ENCODE data around the gene CAV1. TPM values are rescaled to one million over a fixed set of nuclear protein-coding genes. Genes with fewer than 3 reads are reported as not detected.

CAV1 gene
- total and polyA plus RNA-seq, 2 of the 4 experiments (the other 2 are of a cell fraction), result 1,592 to 1,808 TPM

DNA sequence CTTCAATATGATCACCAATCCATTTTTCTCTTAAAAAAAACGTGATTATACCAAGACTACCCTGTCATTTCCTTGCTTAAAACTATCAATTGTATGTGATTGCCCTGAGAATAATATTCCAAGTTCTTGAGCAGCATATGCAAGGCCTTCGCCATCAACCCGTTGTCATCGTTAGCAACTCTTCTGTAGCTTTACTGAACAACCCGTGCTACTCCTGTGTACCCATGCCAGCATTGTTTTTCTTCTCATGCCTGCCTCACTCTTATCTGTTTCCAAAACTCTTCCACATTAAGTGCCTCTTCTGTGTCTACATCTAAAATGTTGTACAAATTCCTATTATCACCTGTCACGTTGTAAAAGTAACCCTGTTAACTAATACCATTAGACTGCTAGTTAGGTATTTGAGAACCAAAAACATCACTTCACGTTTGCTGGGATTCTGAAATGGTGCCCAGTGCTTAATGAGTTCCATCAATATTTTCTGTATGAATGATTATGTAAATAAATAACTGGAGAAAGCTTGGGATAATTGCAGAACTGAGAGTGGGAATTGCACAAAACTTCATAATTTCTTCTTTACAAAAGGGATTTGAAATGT lies 14.8 kb upstream of the CAV1 start:
- no TSS peak for BruUV-seq (replicated peaks)
- Histone ChIP-seq H2BK5ac (ENCODE audit: low read depth, low read length, poor library complexity, severe bottlenecking) (peak overlapping the region; percentile 28), H3K79me1 (ENCODE audit: low read depth in 1 of 2, low read length in 2 of 2) (peaks cover 3 to 21% of the 10 kb centered on the region in 2 experiments; a peak in 3 of 4 replicates), H4K91ac (ENCODE audit: insufficient read depth, low read depth, low read length) (peak overlapping the region; percentile 13; the same call in 1 of the 2 replicates), H2AK5ac (ENCODE audit: low read depth, low read length) (peak overlapping the region; percentile 20; the same call in 1 of the 2 replicates), H3K4me1 (ENCODE audit: control insufficient read depth, insufficient read depth, low read length) (peaks cover 8% of the 10 kb centered on the region), H2AFZ (replicated peaks; ENCODE audit: low read length, poor library complexity) (no peak overlapping the region), H2AK9ac (replicated peaks; ENCODE audit: low read depth, low read length, poor library complexity) (no peak overlapping the region), H2BK20ac (ENCODE audit: low read depth, low read length) (no peak overlapping the region), H3K36me3 (ENCODE audit: control insufficient read depth, insufficient read depth, low read length) (peaks cover 11% of the 10 kb centered on the region), H4K8ac (ENCODE audit: low read depth in 2 of 2, low read length in 2 of 2) (no peak overlapping the region), H3K4me2 (ENCODE audit: low read depth, low read length) (no peak overlapping the region), H4K5ac (ENCODE audit: low read depth, low read length) (no peak overlapping the region), H2BK15ac (ENCODE audit: low read depth, low read length) (0 out of 3 replicates have a peak overlapping the region, but pooled peaks have one; percentile 2), H4K20me1 (ENCODE audit: insufficient read depth, low read length) (peaks cover 9% of the 10 kb centered on the region; the same call in 1 of the 2 replicates), H3K27me3 (ENCODE audit: control insufficient read depth, insufficient read depth, low read length) (no peaks in the 10 kb centered on the region), H3K9me1 (ENCODE audit: insufficient read depth, low read length) (peaks cover 7% of the 10 kb centered on the region), H2BK120ac (ENCODE audit: low read depth, low read length) (peak overlapping the region; percentile 21), H3K23ac (ENCODE audit: low read depth, low read length) (no peak overlapping the region), H3K4me3 (ENCODE audit: insufficient read depth, low read depth, low read length) (no peak overlapping the region), H3K56ac (ENCODE audit: extremely low read depth, insufficient read depth, low read length) (no peak overlapping the region), H3K27ac (ENCODE audit: insufficient read depth, low read length) (no peak overlapping the region), H3K9ac (ENCODE audit: low read depth, low read length) (no peak overlapping the region), H3K18ac (ENCODE audit: low read depth, low read length) (no peak overlapping the region), H3K9me3 (ENCODE audit: control insufficient read depth, insufficient read depth, low read length) (no peaks in the 10 kb centered on the region), H3K14ac (replicated peaks; ENCODE audit: low read depth, low read length) (peak overlapping the region; percentile 13; the same call in 1 of the 2 replicates), H3K4ac (ENCODE audit: low read depth, low read length) (no peak overlapping the region)
- no peak for TF ChIP-seq MAFK (IDR thresholded peaks at IDR 0.05; ENCODE audit: low read depth, low read length)
- TF ChIP-seq MXI1 (IDR thresholded peaks at IDR 0.05; ENCODE audit: borderline replicate concordance, low read depth, low read length), result no peak
- TF ChIP-seq FOS (IDR thresholded peaks at IDR 0.05; ENCODE audit: low read depth, low read length), result no peak
- TF ChIP-seq, protein P1, sequence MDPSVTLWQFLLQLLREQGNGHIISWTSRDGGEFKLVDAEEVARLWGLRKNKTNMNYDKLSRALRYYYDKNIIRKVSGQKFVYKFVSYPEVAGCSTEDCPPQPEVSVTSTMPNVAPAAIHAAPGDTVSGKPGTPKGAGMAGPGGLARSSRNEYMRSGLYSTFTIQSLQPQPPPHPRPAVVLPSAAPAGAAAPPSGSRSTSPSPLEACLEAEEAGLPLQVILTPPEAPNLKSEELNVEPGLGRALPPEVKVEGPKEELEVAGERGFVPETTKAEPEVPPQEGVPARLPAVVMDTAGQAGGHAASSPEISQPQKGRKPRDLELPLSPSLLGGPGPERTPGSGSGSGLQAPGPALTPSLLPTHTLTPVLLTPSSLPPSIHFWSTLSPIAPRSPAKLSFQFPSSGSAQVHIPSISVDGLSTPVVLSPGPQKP (IDR thresholded peaks at IDR 0.05; ENCODE audit: borderline replicate concordance, low read depth, low read length), result no peak
- no peak for TF ChIP-seq MAZ (IDR thresholded peaks at IDR 0.05; ENCODE audit: borderline replicate concordance, low read depth, low read length)
- no peak for TF ChIP-seq BHLHE40 (IDR thresholded peaks at IDR 0.05; ENCODE audit: low read depth, low read length)
- TF ChIP-seq POLR2A (IDR thresholded peaks at IDR 0.05; ENCODE audit: low read depth, low read length), result no peak
- TF ChIP-seq CEBPB (IDR thresholded peaks at IDR 0.05; ENCODE audit: low read depth, low read length), result no peak
- in situ Hi-C loops (cut with MboI; ENCODE audit: low sequenced_read_pairs), result no loop called here
- CTCF ChIA-PET, result no interaction called here
- POLR2A ChIA-PET (ENCODE audit: unreplicated experiment), result interaction anchor here (0.6 kb wide), 1 partner anchor 1814 kb away, joined by 3 read pairs; no protein-coding TSS in a partner anchor
- intact Hi-C loops (cut with micrococcal nuclease), result no loop called here
- dilution Hi-C loops (cut with HindIII; ENCODE audit: low sequenced_read_pairs, unreplicated experiment), result loop anchor here (25.0 kb wide), 1 partner anchor 248 kb away; no protein-coding TSS in a partner anchor
- ATAC-seq (ENCODE audit: low read depth) (no peak), DNase-seq (peak; percentile 31)
- WGBS, 2 experiments (ENCODE audit: extremely low coverage in 2 of 2, insufficient read length in 1 of 2), result 97% methylated on average over 4 of the region's 7 CpGs; no CpG with 5 or more reads in 1 of the 2 experiments
